ENCODE measurements around the gene CFAP57.
"Not testable (repeated sequence)": the region's sequence is repeated elsewhere in the genome, so short reads cannot be mapped to it uniquely, and the experiment has no call there.

Gene CFAP57

DNA sequence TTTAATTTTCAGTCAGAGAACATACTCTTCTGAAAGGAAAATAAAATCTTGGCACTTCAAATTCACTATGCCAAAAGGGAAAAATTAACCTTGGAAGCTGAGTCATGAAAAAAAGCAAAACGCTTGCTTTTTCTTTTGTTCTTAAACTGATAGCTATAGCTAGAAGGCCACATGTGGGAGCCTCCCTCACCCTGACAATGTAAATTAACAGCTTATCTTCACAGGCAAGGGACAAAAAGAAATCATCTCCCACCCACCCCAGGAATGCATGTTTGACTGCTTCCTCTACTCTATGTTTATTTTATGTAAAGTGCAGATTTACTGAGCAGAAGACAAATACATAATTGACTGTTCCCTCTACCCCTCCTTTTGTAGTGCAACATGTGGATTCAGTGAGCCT is 38.1 kb upstream of the CFAP57 start:
- no peaks in the 10 kb centered on the region for H3K27me3 ChIP-seq (ENCODE audit: insufficient read depth, low read depth)
- no peak overlapping the region for H3K4me2 ChIP-seq
- H3K79me2 ChIP-seq (ENCODE audit: insufficient read depth, low read depth): no peaks in the 10 kb centered on the region
- no peak overlapping the region for H3K27ac ChIP-seq
- H3K4me3 ChIP-seq (IDR thresholded peaks at IDR 0.05; ENCODE audit: insufficient read depth, low read depth, low read length): no peak overlapping the region
- no peaks in the 10 kb centered on the region for H3K36me3 ChIP-seq (ENCODE audit: insufficient read depth)
- TF ChIP-seq, protein P1, sequence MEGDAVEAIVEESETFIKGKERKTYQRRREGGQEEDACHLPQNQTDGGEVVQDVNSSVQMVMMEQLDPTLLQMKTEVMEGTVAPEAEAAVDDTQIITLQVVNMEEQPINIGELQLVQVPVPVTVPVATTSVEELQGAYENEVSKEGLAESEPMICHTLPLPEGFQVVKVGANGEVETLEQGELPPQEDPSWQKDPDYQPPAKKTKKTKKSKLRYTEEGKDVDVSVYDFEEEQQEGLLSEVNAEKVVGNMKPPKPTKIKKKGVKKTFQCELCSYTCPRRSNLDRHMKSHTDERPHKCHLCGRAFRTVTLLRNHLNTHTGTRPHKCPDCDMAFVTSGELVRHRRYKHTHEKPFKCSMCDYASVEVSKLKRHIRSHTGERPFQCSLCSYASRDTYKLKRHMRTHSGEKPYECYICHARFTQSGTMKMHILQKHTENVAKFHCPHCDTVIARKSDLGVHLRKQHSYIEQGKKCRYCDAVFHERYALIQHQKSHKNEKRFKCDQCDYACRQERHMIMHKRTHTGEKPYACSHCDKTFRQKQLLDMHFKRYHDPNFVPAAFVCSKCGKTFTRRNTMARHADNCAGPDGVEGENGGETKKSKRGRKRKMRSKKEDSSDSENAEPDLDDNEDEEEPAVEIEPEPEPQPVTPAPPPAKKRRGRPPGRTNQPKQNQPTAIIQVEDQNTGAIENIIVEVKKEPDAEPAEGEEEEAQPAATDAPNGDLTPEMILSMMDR (conservative IDR thresholded peaks at IDR 0.05; ENCODE audit: low read depth, low read length): no peak
- H2AFZ ChIP-seq (ENCODE audit: low read depth): no peak overlapping the region
- H3K9ac ChIP-seq: no peak overlapping the region
- no peaks in the 10 kb centered on the region for H3K4me1 ChIP-seq (ENCODE audit: low read depth, poor library complexity, severe bottlenecking)
- no peaks in the 10 kb centered on the region for H4K20me1 ChIP-seq (ENCODE audit: insufficient read depth)

GRCh38 chr1:43134640-43135039 is 37.5 kb upstream of the CFAP57 start:
- H3K27me3 ChIP-seq (ENCODE audit: insufficient read depth, low read depth): no peaks in the 10 kb centered on the region
- no peaks in the 10 kb centered on the region for H4K20me1 ChIP-seq (ENCODE audit: insufficient read depth)
- TF ChIP-seq, protein P1 (conservative IDR thresholded peaks at IDR 0.05; ENCODE audit: low read depth, low read length): no peak
- H3K4me3 ChIP-seq (IDR thresholded peaks at IDR 0.05; ENCODE audit: insufficient read depth, low read depth, low read length): no peak overlapping the region
- no peak overlapping the region for H3K9ac ChIP-seq
- no peaks in the 10 kb centered on the region for H3K4me1 ChIP-seq (ENCODE audit: low read depth, poor library complexity, severe bottlenecking)
- H3K36me3 ChIP-seq (ENCODE audit: insufficient read depth): no peaks in the 10 kb centered on the region
- H3K79me2 ChIP-seq (ENCODE audit: insufficient read depth, low read depth): no peaks in the 10 kb centered on the region
- H3K4me2 ChIP-seq: no peak overlapping the region
- no peak overlapping the region for H3K27ac ChIP-seq
- H2AFZ ChIP-seq (ENCODE audit: low read depth): no peak overlapping the region

GRCh38 chr1:43135857-43136781 is 36.0 kb upstream of the CFAP57 start:
- Histone ChIP-seq H3K4me3 (IDR thresholded peaks at IDR 0.05; ENCODE audit: insufficient read depth, low read depth, low read length) (no peak overlapping the region), H3K36me3 (ENCODE audit: insufficient read depth) (no peaks in the 10 kb centered on the region), H3K79me2 (ENCODE audit: insufficient read depth, low read depth) (no peaks in the 10 kb centered on the region), H3K9ac (no peak overlapping the region), H3K27ac (no peak overlapping the region), H3K4me1 (ENCODE audit: low read depth, poor library complexity, severe bottlenecking) (no peaks in the 10 kb centered on the region), H3K4me2 (no peak overlapping the region), H2AFZ (ENCODE audit: low read depth) (no peak overlapping the region), H3K27me3 (ENCODE audit: insufficient read depth, low read depth) (no peaks in the 10 kb centered on the region), H4K20me1 (ENCODE audit: insufficient read depth) (no peaks in the 10 kb centered on the region)
- TF ChIP-seq, protein P1 (conservative IDR thresholded peaks at IDR 0.05; ENCODE audit: low read depth, low read length): no peak

GRCh38 chr1:43137445-43138052 is 34.6 kb upstream of the CFAP57 start:
- H3K4me1 ChIP-seq (ENCODE audit: low read depth, poor library complexity, severe bottlenecking): no peaks in the 10 kb centered on the region
- H3K36me3 ChIP-seq (ENCODE audit: insufficient read depth): no peaks in the 10 kb centered on the region
- no peak overlapping the region for H3K4me3 ChIP-seq (IDR thresholded peaks at IDR 0.05; ENCODE audit: insufficient read depth, low read depth, low read length)
- no peak overlapping the region for H3K9ac ChIP-seq
- no peak overlapping the region for H2AFZ ChIP-seq (ENCODE audit: low read depth)
- H4K20me1 ChIP-seq (ENCODE audit: insufficient read depth): no peaks in the 10 kb centered on the region
- no peaks in the 10 kb centered on the region for H3K27me3 ChIP-seq (ENCODE audit: insufficient read depth, low read depth)
- no peaks in the 10 kb centered on the region for H3K79me2 ChIP-seq (ENCODE audit: insufficient read depth, low read depth)
- no peak overlapping the region for H3K27ac ChIP-seq
- TF ChIP-seq, protein P1 (conservative IDR thresholded peaks at IDR 0.05; ENCODE audit: low read depth, low read length): no peak
- H3K4me2 ChIP-seq: no peak overlapping the region

DNA sequence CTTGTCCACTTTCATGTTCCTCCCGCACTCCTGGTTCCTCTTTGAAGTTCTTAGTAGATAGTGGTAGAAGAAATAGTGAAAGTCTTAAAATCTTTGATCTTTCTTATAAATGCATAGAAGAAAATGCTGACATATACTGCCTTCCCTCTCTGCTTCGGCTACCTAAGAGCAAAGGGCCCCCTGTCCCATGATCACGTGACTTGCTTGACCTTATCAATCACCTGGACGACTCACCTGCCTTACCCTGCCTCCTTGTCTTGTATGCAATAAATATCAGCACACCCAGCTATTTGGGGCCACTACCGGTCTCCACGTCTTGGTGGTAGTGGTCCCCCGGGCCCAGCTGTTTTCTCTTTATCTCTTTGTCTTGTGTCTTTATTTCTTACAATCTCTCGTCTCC is 32.8 kb upstream of the CFAP57 start:
- not testable (repeated sequence) for H3K27ac ChIP-seq; H3K79me2 ChIP-seq (ENCODE audit: insufficient read depth, low read depth); H2AFZ ChIP-seq (ENCODE audit: low read depth); H3K9ac ChIP-seq; H3K36me3 ChIP-seq (ENCODE audit: insufficient read depth); H3K4me3 ChIP-seq (IDR thresholded peaks at IDR 0.05; ENCODE audit: insufficient read depth, low read depth, low read length); H3K4me2 ChIP-seq; H3K4me1 ChIP-seq (ENCODE audit: low read depth, poor library complexity, severe bottlenecking); H4K20me1 ChIP-seq (ENCODE audit: insufficient read depth); H3K27me3 ChIP-seq (ENCODE audit: insufficient read depth, low read depth)
